H9 (cell line): ENCODE results near the gene ATP11C. TPM values are rescaled to one million over a fixed set of nuclear protein-coding genes. Genes with fewer than 3 reads are reported as not detected.

Experiments
- DNase-seq: peaks from one replicate; pipeline ENCODE4 v3.0.0-alpha.2; 2017
- H2AFZ ChIP-seq: one replicate; pipeline ENCODE4 v1.6.1; 2013; ENCODE audit warnings: mild to moderate bottlenecking, low read length, control low read depth, moderate library complexity
- H2AK5ac ChIP-seq: 2 replicates; pipeline ENCODE4 v1.6.1; 2013; ENCODE audit warnings: low read length, control low read depth, mixed read lengths; ENCODE audit not compliant: insufficient read length
- H2BK120ac ChIP-seq: one replicate; pipeline ENCODE4 v1.6.1; 2013; ENCODE audit warnings: low read depth, mild to moderate bottlenecking, low read length, control low read depth, inconsistent platforms; ENCODE audit not compliant: poor library complexity, severe bottlenecking
- H2BK12ac ChIP-seq: 2 replicates; pipeline ENCODE4 v1.6.1; 2013; ENCODE audit warnings: low read length, control low read depth, mixed read lengths, low read depth; ENCODE audit not compliant: insufficient read length
- H2BK15ac ChIP-seq: 2 replicates; pipeline ENCODE4 v1.6.1; 2013; ENCODE audit warnings: low read depth, low read length, control low read depth
- H2BK20ac ChIP-seq: one replicate; pipeline ENCODE4 v1.6.1; 2013; ENCODE audit warnings: low read depth, mild to moderate bottlenecking, low read length, control low read depth, inconsistent platforms; ENCODE audit not compliant: poor library complexity, severe bottlenecking
- H2BK5ac ChIP-seq: 2 replicates; pipeline ENCODE4 v1.6.1; 2013; ENCODE audit warnings: low read length, control low read depth, mixed read lengths; ENCODE audit not compliant: insufficient read length
- H3K14ac ChIP-seq: 2 replicates; pipeline ENCODE4 v1.6.1; 2013; ENCODE audit warnings: low read length, control low read depth; ENCODE audit not compliant: insufficient read depth
- H3K18ac ChIP-seq: 2 replicates; pipeline ENCODE4 v1.6.1; 2013; ENCODE audit warnings: low read depth, mild to moderate bottlenecking, mixed read lengths, low read length, control low read depth; ENCODE audit not compliant: insufficient read length
- H3K23ac ChIP-seq: 2 replicates; pipeline ENCODE4 v1.6.1; 2013; ENCODE audit warnings: low read length, control low read depth, mixed read lengths, low read depth; ENCODE audit not compliant: insufficient read length
- H3K23me2 ChIP-seq: 2 replicates; pipeline ENCODE4 v1.6.1; 2013; ENCODE audit warnings: low read depth, mild to moderate bottlenecking, mixed read lengths, low read length, control low read depth; ENCODE audit not compliant: insufficient read length, poor library complexity, severe bottlenecking
- H3K27ac ChIP-seq: 2 replicates; pipeline ENCODE4 v1.5.1; 2013; ENCODE audit warnings: low read length, control low read depth, mixed read lengths, low read depth; ENCODE audit not compliant: insufficient read length
- H3K27me3 ChIP-seq: 2 replicates; pipeline ENCODE4 v1.6.1; 2013; ENCODE audit warnings: low read length, control low read depth, inconsistent platforms; ENCODE audit not compliant: insufficient read depth
- H3K4ac ChIP-seq: 2 replicates; pipeline ENCODE4 v1.6.1; 2013; ENCODE audit warnings: low read depth, mild to moderate bottlenecking, control low read depth, inconsistent platforms, low read length, moderate library complexity
- H3K4me1 ChIP-seq: 2 replicates; pipeline ENCODE4 v1.6.1; 2013; ENCODE audit warnings: low read length, control low read depth, inconsistent platforms; ENCODE audit not compliant: insufficient read depth
- H3K4me2 ChIP-seq: 2 replicates; pipeline ENCODE4 v1.6.1; 2013; ENCODE audit warnings: low read length, control low read depth, mixed read lengths; ENCODE audit not compliant: insufficient read length, insufficient read depth
- H3K56ac ChIP-seq: 2 replicates; pipeline ENCODE4 v1.6.1; 2013; ENCODE audit warnings: low read depth, mild to moderate bottlenecking, mixed read lengths, low read length, control low read depth; ENCODE audit not compliant: insufficient read length
- H3K79me1 ChIP-seq: 2 replicates; pipeline ENCODE4 v1.6.1; 2013; ENCODE audit warnings: low read depth, mild to moderate bottlenecking, moderate library complexity, low read length, control low read depth, inconsistent platforms; ENCODE audit not compliant: insufficient read depth, poor library complexity, severe bottlenecking
- H3K79me2 ChIP-seq: 2 replicates; pipeline ENCODE4 v1.6.1; 2013; ENCODE audit warnings: low read length, control low read depth, inconsistent platforms; ENCODE audit not compliant: insufficient read depth
- H3K9ac ChIP-seq: 2 replicates; pipeline ENCODE4 v1.6.1; 2013; ENCODE audit warnings: low read length, control low read depth, mixed read lengths; ENCODE audit not compliant: insufficient read length; ENCODE audit errors: extremely low read depth
- H3K9me3 ChIP-seq: one replicate; pipeline ENCODE4 v1.6.1; 2013; ENCODE audit warnings: low read depth, low read length, inconsistent platforms; ENCODE audit not compliant: control insufficient read depth
- H3T11ph ChIP-seq: one replicate; pipeline ENCODE4 v1.6.1; 2013; ENCODE audit warnings: mild to moderate bottlenecking, low read length, control low read depth, inconsistent platforms
- H4K20me1 ChIP-seq: one replicate; pipeline ENCODE4 v1.6.1; 2013; ENCODE audit not compliant: control insufficient read depth, insufficient read length, insufficient read depth
- H4K5ac ChIP-seq: 2 replicates; pipeline ENCODE4 v1.6.1; 2013; ENCODE audit warnings: low read depth, mild to moderate bottlenecking, mixed read lengths, low read length, control low read depth; ENCODE audit not compliant: insufficient read length
- H4K8ac ChIP-seq: replicated peaks from 2 replicates; pipeline ENCODE4 v1.6.1; 2013; ENCODE audit warnings: low read length, control low read depth, mixed read lengths, low read depth; ENCODE audit not compliant: insufficient read length
- H4K91ac ChIP-seq: 2 replicates; pipeline ENCODE4 v1.6.1; 2013; ENCODE audit warnings: low read depth, mild to moderate bottlenecking, moderate library complexity, mixed read lengths, low read length, control low read depth; ENCODE audit not compliant: insufficient read length
- H3K27ac Mint-ChIP-seq, 3 experiments: 2 replicates in 2 of 3; 3 replicates in 1 of 3; pipeline ENCODE4 v1.8.0; 2020 to 2021; ENCODE audit warnings: mixed read lengths in 3 of 3, mild to moderate bottlenecking in 1 of 3, moderate library complexity in 1 of 3
- H3K27me3 Mint-ChIP-seq: 2 replicates; pipeline ENCODE4 v1.8.0; 2021; ENCODE audit warnings: low read depth, mild to moderate bottlenecking, moderate library complexity, mixed read lengths
- H3K36me3 Mint-ChIP-seq, 3 experiments: 2 replicates in 2 of 3; 3 replicates in 1 of 3; pipeline ENCODE4 v1.8.0; 2020 to 2021; ENCODE audit warnings: low read depth in 3 of 3, mixed read lengths in 3 of 3; ENCODE audit not compliant: insufficient read depth in 1 of 3
- H3K4me1 Mint-ChIP-seq, 2 experiments: 2 replicates each; pipeline ENCODE4 v1.8.0; 2020; ENCODE audit warnings: mixed read lengths in 2 of 2
- H3K4me3 Mint-ChIP-seq, 2 experiments: 2 replicates in 1 of 2; 3 replicates in 1 of 2; pipeline ENCODE4 v1.8.0; 2020 to 2021; ENCODE audit warnings: mild to moderate bottlenecking in 2 of 2, mixed read lengths in 2 of 2, moderate library complexity in 1 of 2
- H3K9me3 Mint-ChIP-seq, 2 experiments: 2 replicates in 1 of 2; 3 replicates in 1 of 2; pipeline ENCODE4 v1.8.0; 2020; ENCODE audit warnings: mild to moderate bottlenecking in 2 of 2, mixed read lengths in 2 of 2, moderate library complexity in 1 of 2
- WGBS: extraction: QIAGEN DNeasy Blood & Tissue Kit; methylation state at CpG from one replicate; pipeline ENCODE4 v1.1.7; 2013; ENCODE audit warnings: missing lambda C conversion rate, low lambda C conversion rate, mixed read lengths; ENCODE audit not compliant: insufficient read length; ENCODE audit errors: extremely low coverage; 5-methylcytosine and 5-hydroxymethylcytosine counted together
- total RNA-seq: library from RNA; stranded (reverse); gene quantifications from 2 replicates; pipeline ENCODE4 v1.2.1, GENCODE V29; 2021
- TF ChIP-seq, protein P1 (sequence below): fragments of 200-600 bp; sonication (generic); conservative IDR thresholded peaks from 3 replicates; pipeline ENCODE4 v1.8.0; 2021; ENCODE audit warnings: antibody characterized with exemption, mild to moderate bottlenecking

Gene ATP11C
- total RNA-seq, 1 experiment from 2014 or later = 28.4 TPM

DNA sequence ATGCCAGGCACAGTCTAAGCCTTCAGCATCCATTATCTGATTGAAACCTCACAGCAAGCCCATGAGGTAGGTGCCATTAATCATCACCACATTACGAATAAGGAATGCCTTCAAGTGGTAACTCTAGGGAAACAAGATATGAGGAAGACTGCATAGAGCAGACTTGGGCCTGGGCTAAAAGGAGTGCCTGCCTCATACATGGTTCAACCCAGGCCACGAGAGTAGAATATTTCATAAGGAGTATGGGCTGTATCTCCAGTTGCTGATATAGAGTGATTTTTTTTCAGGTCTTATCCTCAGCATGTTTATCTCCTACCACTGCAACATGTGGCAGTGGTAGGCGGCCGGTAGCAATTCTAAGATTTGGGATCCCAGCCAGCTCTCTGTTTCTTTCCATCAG lies 51.7 kb downstream of the ATP11C start:
- no peak overlapping the region for H4K8ac ChIP-seq
- H3K9me3 ChIP-seq = no peaks in the 10 kb centered on the region
- peaks cover 5% of the 10 kb centered on the region for H3K79me1 ChIP-seq
- H3K27me3 Mint-ChIP-seq = no peaks in the 10 kb centered on the region
- TF ChIP-seq, protein P1, sequence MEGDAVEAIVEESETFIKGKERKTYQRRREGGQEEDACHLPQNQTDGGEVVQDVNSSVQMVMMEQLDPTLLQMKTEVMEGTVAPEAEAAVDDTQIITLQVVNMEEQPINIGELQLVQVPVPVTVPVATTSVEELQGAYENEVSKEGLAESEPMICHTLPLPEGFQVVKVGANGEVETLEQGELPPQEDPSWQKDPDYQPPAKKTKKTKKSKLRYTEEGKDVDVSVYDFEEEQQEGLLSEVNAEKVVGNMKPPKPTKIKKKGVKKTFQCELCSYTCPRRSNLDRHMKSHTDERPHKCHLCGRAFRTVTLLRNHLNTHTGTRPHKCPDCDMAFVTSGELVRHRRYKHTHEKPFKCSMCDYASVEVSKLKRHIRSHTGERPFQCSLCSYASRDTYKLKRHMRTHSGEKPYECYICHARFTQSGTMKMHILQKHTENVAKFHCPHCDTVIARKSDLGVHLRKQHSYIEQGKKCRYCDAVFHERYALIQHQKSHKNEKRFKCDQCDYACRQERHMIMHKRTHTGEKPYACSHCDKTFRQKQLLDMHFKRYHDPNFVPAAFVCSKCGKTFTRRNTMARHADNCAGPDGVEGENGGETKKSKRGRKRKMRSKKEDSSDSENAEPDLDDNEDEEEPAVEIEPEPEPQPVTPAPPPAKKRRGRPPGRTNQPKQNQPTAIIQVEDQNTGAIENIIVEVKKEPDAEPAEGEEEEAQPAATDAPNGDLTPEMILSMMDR = no peak
- no peak overlapping the region for H3K14ac ChIP-seq
- H2BK20ac ChIP-seq = no peak overlapping the region
- H3K23me2 ChIP-seq = no peaks in the 10 kb centered on the region
- H3K9ac ChIP-seq = no peak overlapping the region
- no peak overlapping the region for H3T11ph ChIP-seq
- H4K20me1 ChIP-seq = no peaks in the 10 kb centered on the region
- no peak overlapping the region for H2AFZ ChIP-seq
- H3K4me2 ChIP-seq = no peak overlapping the region
- DNase-seq = no peak
- H3K4me1 Mint-ChIP-seq = peaks cover 9 to 27% of the 10 kb centered on the region in 2 experiments
- no peak overlapping the region for H3K23ac ChIP-seq
- H3K9me3 Mint-ChIP-seq = peaks cover 0 to 38% of the 10 kb centered on the region in 2 experiments; a peak in 2 of 5 replicates
- H2BK15ac ChIP-seq = no peak overlapping the region
- no peak overlapping the region for H3K18ac ChIP-seq
- H3K4me1 ChIP-seq = peaks cover 3% of the 10 kb centered on the region; the same call in 1 of the 2 replicates
- no CpG with 5 or more reads among the region's 4 CpGs for WGBS
- no peak overlapping the region for H4K91ac ChIP-seq
- H3K36me3 Mint-ChIP-seq = peaks cover 0 to 7% (median 4%) of the 10 kb centered on the region in 3 experiments; a peak in 4 of 7 replicates
- no peak overlapping the region for H2BK12ac ChIP-seq
- H2AK5ac ChIP-seq = no peak overlapping the region
- peak overlapping the region in 1 of 3 experiments; percentile 21; a peak in 1 of 7 replicates for H3K27ac Mint-ChIP-seq
- H2BK120ac ChIP-seq = no peak overlapping the region
- no peak overlapping the region for H3K56ac ChIP-seq
- no peak overlapping the region for H3K27ac ChIP-seq
- no peaks in the 10 kb centered on the region for H3K27me3 ChIP-seq
- peaks cover 13% of the 10 kb centered on the region; the same call in 1 of the 2 replicates for H3K79me2 ChIP-seq
- no peak overlapping the region for H3K4me3 Mint-ChIP-seq
- H4K5ac ChIP-seq = no peak overlapping the region
- no peak overlapping the region for H2BK5ac ChIP-seq
- H3K4ac ChIP-seq = no peak overlapping the region
